NCI-H1092 treated with DMSO at 0.1 percent for 48 hours (cell line): Measurements from ENCODE around the gene CD44.

Experiments used
- DNase-seq: peaks from one replicate; lab custom pipeline; 2025; lab: John Stamatoyannopoulos, UW

Gene CD44

DNA sequence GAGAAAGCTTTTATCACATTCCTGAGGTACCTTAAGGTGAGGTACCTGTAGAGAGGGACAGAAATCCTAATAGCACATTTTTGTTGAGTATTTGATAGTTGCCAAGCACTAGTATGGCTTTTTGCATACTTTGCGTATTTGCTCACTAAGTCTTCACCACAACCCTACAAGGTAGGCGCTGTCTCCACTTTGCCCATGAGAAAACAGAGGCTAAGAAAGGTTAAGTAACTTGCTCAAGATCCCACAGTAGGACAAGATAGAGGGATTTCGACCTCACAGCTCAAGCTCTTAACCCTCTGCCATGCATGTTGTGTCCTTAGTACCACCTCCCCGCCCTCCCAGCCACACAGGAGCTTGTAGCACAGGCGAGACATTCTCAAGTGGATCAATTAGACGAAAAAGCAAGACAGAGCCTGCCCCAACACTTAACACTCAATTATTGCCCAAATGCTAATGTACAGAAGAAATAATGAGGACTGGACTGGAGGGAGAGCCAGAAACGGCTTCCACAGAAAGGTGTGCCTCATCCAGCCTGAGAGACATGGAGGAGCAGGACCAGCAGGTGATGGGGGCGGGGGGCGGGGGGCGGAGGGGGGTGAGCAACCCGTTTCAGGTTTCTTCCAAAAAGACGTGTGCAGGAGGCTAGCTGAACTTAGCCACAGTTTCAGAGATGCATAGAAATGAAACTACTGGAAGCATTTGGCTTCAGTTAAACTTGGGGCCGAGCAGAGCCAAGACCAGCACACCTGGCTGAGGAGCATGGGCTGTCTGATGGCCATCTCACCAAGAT, 26.7 kb upstream of the CD44 start:
- DNase-seq = no peak

DNA sequence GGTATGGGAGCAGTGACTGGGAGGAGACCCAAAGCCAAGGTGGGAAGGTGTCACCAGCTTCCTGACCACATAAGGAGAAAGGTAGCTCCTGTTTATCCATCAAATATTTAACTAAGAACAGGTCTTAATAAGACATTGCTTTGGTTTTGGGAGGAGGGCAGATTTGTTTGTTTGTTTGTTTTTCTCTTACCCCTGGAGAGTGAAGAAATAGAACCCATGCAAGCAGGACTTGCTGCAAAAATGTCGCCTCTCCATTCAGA, 26.2 kb upstream of the CD44 start:
- DNase-seq = no peak

DNA sequence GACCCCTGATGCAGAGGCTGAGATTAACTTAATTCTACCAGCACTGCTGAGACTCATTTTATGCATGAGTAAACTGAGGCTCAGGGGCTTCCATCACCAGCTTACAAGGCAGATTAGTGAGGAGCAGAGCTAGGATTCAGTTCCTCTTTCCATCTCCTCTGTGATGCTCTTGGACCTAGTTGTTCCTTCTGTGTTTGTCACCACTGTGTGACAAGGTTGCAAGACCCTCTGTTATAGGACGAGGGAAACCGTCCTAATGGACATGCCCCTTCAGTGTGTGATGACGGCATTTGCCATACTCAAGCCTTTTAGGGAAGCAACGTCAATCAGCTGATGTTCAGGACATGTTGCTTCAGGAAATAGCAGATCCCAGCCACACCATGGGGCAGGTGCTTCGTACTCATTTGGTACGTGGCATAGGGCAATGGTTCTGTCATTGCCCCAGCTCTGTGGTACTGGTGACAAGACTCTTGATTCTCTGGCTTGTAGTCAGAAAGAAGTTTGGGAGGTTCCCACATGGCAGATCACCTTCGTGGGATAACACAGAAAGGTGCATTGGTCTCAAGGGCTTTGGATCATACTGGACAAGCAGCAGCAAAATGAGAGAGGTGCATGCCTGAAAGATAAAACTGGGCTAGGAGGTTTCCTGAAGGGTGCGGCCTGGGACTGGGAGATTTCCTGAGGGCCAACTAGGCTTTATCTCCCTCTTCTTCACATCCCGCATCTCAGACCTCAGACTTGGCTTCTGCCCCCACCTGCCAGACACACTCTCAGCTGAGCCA, 23.9 kb upstream of the CD44 start:
- DNase-seq = no peak

DNA sequence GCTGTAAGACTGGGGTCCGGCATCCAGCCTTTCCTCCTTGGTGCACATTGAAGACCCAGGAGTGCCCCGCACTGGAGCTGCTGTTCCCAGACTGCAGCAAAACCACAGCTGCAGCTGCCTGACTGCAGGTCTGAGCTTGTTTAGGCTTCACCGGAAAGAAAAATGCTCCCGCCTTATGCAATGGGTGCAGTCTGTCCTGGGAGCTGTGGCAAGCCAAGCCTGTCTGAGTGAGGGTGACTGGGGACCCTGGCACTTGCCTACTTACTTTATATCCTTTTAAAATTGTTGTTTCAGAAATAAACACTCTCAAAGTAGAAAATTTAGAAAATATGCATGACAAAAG, 23.3 kb upstream of the CD44 start:
- no peak for DNase-seq

DNA sequence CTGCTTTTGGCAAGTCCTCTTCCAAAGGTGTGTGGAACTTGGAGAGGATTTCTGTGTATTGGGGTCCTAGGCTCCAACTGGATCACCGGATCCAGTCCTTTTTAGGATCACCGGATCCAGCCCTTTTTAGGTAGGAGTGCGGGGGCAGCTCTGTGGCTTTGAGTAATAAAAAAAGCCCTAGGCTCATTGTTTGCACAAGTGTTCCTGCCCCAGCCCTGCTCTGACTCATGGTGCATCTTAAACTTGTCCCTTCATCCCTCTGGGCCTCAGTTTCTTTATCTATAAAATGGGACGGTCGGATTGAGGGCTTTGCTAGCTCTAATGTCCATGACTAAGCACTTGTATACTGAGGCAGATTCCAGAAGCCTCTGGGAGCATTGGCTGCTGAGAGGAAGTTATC, 22.7 kb upstream of the CD44 start:
- DNase-seq = no peak

DNA sequence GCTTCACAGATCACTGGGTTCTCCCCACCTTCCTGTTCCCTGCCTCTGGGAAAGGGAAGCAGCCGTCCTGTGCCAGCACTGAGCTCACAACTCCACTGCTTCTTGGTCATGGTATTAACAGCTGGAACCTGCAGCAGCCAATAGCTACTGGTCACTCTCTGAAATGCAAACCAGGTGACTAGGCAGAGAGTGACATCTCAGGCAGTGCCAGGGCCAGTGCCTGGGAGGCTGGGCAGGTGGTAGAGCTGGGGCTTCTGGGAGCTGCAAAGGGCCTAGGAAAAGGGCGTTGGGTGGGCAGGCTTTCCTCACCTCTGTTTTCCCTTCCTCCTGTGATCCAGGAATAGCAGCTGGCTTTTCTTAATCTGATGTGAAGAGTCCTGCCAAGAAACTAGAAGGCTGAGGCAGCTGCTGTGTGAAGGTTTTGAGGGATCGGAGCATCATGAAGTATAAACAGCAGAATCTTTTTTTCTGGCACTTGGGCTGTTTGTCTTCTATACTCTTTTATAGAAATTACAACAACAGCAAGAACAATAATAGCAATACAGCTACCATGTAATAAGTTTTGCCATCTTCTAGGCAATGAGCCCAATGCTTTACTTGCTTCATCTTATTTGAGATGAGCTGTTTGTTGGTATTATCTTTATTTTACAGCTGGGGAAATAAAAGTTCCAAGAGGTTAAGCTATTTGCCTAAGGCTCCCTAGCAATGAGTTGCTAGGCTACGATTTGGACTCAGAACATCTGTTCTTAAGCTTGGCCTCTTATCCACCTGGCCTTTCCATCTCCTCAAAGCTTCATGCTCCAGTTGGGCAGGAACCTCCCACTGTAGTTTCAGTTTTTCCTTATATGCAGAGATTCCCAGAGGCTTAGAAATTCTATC, 22.0 kb upstream of the CD44 start:
- DNase-seq = no peak

DNA sequence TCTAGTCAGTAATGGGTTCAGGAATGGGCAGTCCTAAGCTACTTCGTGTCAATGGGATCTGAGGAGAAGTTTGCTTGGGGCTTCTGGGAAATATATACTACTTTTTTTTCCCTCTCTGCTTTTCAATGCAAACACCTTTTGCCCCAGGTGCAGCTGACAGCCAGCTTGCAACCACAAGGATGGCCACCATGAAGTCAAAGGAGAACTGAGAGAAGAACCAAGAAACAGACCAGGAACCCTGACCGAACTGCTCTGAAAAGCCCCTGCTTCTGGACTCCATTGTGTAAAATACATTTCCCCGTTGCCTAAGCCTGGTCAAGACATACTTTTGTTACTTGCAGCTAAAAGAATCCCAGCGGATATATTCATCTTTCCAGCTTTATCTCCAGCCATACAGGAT, 20.1 kb upstream of the CD44 start:
- DNase-seq = no peak

DNA sequence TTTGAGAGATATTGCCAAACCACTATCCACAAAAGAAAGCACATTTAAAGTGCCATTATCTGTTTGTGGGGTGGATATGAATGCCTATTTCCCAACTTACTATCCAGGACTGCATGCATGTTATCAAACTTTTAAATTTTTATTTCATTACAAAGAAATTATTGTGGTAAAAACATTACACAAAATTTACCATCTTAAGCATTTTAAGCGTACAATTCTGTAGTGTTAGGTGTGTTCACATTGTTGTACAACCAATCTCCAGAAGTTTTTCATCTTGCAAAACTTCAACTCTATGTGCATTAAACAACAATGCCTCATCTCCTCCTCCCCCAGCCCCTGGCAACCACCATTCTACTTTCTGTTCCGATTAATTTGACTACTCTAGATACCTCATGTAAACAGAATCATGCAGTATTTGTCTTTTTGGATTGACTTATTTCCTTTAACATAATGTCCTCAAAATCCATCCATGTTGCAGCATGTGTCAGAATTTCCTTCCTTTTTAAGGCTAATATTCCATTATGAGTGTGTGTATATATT, 17.6 kb upstream of the CD44 start:
- DNase-seq = no peak

DNA sequence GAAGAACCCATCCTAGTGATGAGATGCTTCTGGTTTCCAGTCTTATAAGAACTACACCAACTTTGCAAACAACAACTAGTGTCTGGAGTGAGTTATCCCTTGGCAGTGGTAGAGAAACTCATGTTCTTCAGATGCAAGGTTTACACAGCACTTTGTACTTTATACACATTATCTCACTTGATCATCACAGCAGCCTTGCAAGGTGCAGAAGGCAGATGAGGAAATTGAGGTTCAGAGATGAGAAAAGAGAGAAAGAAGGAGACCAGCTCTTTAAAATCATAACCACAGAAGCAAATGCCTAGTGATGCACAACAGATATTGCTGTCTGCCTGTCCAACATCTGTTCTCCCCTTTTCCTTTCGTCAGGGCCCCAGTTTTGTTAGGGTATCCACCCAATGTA, 16.7 kb upstream of the CD44 start:
- DNase-seq = no peak

DNA sequence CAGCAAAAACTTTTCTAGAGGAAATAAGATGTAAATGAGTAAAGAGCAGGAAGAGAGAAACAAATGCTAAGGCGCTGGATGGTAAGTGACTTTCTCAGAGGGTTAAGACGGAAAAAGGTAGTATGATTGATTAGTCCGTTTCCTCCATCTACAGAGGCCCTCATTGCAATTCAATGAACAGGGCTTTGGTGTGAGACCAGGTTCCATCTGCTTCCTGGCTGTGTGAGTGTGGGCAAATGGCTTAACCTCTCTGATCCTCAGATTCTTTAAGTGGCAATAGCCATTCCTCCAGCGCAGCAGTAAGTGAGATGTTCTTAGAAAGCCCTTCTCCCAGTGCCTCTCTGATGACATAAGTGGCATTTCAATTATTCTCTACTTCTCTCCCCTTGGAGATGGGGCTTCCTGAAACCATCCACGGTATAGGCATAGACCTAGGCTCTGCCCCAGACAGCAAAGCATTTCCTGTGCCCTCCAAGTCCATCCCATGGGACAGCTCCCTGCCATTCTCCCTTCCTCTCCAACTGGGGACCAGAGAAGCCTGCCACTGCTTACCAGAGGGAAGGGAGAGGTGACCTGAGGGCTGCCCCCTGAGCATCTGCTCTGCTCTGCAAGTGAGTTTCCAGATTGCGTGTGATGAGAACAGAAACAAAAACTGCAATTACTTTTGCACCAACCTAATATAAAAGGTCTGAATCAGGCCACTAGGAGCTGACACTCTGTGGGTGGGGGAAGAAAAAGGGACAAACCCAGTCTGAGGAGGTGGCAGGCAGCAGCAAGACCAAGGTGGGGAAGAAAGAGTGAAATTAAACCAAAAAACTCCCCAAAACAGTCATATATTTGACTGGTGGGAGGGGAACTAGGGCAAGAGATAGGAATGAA, 12.7 kb upstream of the CD44 start:
- no peak for DNase-seq

DNA sequence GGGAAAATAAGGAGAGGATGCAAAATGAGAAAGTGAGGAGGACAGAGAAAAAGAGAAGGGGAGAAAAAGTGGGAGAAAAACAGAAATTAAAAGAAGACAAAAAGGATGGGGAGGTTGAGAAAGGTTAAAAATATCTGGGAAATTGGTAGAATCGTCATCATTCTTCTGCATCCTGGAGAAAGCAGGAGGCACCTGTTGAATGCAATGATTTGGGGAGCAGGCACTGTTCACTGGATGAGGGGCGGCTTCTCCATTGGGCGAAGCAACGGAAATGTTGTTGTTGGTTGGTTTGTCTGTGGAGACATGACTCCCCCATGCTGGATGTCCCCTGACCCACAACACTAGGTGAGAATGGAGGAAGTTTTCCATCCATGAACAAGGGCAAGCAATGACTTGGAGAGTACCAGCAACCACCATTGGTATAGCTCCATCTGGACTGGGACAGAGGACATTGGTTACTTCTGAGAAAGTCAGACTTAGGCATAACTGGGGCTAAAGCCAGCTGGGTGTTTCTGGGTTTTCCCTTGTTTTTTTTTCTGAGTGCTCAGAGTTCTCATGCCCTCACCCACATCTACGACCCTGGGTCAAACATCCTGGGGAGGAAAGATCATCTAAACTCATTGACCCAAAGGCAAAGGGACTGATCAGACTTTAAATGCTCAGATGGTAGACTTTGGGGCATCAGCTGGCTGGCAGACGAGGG, 11.9 kb upstream of the CD44 start:
- DNase-seq = no peak

DNA sequence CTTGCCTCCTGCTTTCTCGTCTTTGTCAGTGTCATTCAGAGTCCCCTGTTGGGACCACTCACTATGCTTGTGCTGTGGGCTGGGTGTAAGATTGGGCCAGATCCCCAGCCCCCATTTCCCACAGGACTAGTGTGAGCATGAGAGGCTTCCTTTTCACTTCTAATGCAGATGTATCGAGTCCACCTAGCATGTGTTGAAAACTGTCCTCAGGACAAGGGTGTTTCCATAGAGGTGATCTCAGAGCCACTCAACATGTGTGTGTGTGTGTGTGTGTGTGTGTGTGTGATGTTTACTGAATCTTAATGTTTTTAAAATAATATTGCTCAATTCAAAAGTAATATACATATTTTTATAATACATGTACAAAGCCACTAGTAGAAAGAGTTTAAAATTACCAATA, 11.4 kb upstream of the CD44 start:
- DNase-seq = no peak

DNA sequence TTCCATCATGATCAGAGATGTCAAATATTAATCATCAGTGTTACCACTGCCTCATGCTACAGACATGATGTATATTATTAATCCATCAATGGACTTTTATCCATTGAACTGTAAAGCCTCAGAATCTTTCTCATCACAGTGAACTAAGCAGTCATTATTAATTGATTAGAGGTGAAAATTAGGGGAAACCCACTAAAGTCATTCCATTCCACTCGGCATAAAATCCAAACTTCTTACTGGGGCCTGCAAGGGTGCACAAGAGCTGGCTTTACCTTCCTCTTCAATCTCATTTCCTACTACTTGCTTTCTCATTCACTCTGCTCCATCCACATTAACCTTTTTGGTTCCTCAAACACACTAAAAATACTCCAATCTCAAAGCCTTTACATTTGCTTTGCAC, 7.9 kb upstream of the CD44 start:
- DNase-seq = no peak

DNA sequence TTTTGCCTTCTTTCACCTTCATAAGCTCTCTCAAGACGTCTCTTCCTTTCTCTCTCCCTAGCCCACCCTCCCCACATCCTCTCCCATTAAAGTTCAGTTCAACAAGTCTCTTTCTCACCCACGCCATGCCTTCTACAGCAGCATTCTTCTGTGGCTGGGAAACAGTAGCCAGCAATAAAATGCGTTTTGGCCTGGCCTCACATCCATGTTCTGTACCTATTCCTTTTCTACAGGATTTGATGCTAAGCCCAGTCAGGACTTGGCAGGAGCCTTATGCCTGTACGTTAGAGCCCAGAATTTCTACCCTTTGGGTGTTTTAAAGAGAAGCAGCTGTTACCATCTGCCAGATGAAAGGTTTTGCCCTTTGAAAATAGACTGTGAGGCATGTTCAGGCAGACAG, 7.1 kb upstream of the CD44 start:
- DNase-seq = no peak

DNA sequence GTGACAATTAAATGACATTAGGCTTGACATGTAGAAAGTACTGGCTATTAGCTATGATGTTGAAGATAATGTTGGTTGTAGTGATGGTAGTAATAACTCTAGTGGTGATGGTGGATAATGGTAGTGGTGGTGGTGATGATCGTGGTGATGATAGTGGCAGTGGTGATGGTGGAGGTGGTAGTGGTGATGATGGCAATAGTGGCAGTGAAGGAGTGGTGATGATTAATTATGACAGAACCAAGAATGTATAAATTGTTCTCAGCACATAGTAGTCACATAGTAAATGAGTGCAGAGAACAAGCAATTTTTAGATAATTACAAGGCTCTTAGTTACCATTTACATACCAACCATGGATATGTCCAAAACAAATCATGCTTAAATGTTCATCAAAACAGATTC, 5.3 kb upstream of the CD44 start:
- no peak for DNase-seq

DNA sequence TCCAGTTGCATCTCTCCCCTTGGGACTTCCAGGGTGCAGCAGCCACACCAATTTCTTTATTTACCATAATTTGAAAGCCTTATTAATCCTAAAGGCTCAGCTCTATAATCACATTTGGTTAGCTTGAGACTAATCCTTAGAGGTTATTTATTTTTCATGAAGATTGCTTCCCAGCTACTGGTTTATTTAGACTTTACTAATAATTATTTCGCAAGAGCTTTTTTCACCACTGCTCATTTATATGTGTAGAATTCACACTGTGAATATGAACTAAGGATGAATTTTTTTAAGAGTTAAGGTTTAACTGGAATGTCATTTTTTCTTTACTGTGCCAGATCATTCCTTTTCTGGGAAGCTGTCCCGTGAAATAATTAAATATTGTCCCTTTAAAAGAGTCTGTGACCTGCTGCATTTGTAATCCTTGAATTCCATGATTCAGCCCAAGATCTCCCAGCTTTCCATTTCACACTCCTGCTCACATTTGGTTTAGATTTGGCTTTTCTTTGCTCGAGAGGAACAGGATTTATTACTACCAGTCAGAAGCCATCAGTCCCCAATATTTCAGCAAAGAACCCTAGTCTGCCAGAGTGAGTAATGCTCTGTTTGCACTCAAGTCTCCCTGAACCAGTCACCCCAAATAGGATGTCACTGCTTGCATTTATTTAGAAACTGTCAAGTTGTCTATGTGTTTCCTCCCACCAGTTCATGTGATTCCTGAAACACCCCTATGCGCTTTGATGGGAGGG, 4.4 kb upstream of the CD44 start:
- DNase-seq = no peak

DNA sequence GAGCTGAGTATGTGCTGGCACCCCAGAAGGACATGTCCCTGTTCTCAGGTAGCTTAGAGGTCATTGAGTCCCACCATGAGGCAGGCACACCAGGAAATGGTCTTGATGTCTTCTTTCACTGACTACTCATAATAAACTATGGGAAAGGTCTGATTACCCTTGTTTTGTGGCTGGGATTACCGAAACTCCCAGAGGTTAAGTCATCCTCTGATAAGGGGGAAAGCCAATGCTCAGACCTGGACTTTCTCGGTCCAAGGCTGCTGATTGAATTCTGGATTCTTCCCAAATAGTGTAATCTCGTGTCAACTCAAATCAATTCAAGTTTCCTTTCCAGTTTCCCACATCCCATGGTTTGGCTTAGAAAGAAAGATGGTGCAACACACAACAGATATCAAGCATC, 3.7 kb upstream of the CD44 start:
- DNase-seq = no peak

DNA sequence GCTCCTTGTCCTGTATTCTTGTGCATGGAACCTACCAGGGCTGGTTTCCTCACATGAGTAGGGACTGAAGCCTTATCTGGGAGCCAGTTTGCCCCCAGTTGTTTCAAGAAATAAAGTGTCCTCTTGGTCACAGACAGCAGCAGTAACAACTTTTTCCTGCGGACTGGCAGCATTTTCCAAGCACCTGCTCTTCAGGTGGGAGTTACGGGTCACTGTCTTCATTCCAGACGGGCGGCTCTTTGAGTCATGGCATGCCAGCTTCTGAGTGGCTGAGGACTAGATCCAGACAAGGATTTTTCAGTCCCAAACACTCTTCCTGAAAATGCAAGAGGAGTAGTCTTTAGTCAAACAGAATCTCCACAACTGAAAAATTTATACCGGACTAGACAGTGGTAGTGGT, 2.7 kb upstream of the CD44 start:
- DNase-seq = no peak

DNA sequence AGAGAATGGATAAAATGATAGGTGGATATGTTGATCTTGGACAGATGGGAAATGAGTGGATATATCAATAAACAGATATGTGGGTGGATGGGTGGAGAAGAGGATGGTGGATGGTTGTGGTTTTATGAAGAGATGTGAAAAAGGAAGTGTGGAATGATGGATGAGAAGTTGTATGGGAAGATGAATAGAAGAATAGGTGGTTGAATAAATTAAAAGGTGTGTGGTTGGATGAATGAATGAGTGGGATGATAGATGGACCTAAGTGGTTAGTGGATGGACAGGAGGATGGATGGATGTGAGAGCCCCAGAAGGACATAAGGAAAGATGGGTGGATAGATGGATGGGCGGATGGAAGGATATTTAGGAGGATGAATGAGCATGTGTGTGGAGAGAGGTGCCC, 913 bp upstream of the CD44 start:
- DNase-seq = no peak

DNA sequence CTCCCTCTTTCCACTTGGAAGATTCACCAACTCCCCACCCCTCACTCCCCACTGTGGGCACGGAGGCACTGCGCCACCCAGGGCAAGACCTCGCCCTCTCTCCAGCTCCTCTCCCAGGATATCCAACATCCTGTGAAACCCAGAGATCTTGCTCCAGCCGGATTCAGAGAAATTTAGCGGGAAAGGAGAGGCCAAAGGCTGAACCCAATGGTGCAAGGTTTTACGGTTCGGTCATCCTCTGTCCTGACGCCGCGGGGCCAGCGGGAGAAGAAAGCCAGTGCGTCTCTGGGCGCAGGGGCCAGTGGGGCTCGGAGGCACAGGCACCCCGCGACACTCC, 397 bp upstream of the CD44 start:
- no peak for DNase-seq
